Cardiac fibroblast (primary cell): ENCODE data around the gene VEZT.

Experiments used
- DNase-seq, 2 donors: peaks; one replicate each; pipeline versions ENCODE4 v3.0.0 to v3.0.0-alpha.2; 2010; ENCODE audit warnings: low read depth in 2 of 2
- H3K4me3 ChIP-seq, 2 donors: replicated peaks in 1 of 2; 1 replicate in 1 of 2; 2 replicates in 1 of 2; pipeline ENCODE4 v1.5.1; 2011; ENCODE audit warnings: low read depth in 2 of 2, low read length in 2 of 2, mild to moderate bottlenecking in 2 of 2, moderate library complexity in 1 of 2
- TF ChIP-seq, protein P1 (sequence below): IDR thresholded peaks from one replicate; pipeline ENCODE4 v1.5.1; 2011; ENCODE audit warnings: low read depth, mild to moderate bottlenecking, low read length, inconsistent platforms

The VEZT gene

DNA sequence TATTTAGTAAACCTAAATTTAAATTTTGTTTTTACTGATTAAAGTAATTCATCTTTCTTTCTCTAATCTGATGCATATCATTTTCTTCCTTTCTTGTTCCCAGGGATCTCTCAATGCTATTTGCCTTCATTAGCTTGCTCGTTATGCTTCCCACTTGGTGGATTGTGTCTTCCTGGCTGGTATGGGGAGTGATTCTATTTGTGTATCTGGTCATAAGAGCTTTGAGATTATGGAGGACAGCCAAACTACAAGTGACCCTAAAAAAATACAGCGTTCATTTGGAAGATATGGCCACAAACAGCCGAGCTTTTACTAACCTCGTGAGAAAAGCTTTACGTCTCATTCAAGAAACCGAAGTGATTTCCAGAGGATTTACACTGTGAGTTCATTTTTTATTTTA is 48.6 kb downstream of the VEZT start:
- TF ChIP-seq, protein P1, sequence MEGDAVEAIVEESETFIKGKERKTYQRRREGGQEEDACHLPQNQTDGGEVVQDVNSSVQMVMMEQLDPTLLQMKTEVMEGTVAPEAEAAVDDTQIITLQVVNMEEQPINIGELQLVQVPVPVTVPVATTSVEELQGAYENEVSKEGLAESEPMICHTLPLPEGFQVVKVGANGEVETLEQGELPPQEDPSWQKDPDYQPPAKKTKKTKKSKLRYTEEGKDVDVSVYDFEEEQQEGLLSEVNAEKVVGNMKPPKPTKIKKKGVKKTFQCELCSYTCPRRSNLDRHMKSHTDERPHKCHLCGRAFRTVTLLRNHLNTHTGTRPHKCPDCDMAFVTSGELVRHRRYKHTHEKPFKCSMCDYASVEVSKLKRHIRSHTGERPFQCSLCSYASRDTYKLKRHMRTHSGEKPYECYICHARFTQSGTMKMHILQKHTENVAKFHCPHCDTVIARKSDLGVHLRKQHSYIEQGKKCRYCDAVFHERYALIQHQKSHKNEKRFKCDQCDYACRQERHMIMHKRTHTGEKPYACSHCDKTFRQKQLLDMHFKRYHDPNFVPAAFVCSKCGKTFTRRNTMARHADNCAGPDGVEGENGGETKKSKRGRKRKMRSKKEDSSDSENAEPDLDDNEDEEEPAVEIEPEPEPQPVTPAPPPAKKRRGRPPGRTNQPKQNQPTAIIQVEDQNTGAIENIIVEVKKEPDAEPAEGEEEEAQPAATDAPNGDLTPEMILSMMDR: no peak
- no peak overlapping the region for H3K4me3 ChIP-seq
- no peak for DNase-seq

DNA sequence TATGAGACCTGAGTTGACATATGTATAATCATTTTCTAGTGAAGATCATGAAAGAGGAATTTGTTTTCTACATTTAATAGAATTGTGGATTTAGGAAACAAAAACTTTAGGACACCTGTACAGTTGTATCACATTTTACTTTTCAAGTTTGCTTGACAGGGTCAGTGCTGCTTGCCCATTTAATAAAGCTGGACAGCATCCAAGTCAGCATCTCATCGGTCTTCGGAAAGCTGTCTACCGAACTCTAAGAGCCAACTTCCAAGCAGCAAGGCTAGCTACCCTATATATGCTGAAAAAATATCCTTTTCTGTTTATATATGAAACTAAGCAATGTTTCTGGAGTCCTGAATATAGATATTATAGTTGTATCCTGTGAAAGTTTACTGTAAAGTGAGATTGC is 52.3 kb downstream of the VEZT start:
- TF ChIP-seq, protein P1: no peak
- H3K4me3 ChIP-seq: no peak overlapping the region
- DNase-seq: no peak

DNA sequence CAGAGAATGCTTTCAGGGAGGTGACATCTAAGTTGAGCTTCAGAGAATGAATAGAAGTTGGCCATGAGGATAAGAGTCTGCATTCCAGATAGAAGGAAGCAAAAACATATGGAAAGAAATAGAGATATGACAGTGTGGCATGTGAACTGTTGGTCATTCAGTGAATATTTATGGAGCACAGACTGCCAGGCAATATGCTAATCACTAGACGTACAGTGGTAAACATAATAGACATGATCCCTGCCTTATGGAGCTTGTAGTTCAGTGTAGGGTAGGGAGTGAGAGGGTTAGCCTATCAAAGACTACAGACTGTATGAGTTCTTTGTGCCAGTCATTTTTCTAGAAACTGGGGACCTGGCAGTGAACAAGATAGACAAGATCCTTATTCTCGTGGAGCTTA is 53.9 kb downstream of the VEZT start:
- no peak overlapping the region for H3K4me3 ChIP-seq
- no peak for DNase-seq
- TF ChIP-seq, protein P1: no peak

DNA sequence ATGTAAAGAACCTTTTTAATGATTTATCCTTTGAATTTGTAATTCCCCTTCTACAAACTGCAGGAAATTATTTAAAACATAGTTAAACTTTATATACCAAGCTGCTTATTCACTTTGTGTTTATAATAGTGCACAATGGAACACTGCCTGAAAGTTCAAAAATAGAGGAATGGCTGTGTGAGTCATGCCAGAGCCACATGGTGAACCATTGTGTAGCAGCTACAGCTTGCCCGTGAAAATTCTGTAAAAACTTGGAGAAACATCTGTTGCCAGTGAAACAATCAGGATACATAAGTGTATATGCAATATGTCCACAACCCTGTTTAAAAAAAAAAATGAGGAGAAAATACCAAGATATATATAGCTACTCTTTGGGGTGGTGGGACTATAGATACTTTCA is 59.5 kb downstream of the VEZT start:
- no peak overlapping the region for H3K4me3 ChIP-seq
- TF ChIP-seq, protein P1: no peak
- peak; percentile 70 to 84 for DNase-seq

DNA sequence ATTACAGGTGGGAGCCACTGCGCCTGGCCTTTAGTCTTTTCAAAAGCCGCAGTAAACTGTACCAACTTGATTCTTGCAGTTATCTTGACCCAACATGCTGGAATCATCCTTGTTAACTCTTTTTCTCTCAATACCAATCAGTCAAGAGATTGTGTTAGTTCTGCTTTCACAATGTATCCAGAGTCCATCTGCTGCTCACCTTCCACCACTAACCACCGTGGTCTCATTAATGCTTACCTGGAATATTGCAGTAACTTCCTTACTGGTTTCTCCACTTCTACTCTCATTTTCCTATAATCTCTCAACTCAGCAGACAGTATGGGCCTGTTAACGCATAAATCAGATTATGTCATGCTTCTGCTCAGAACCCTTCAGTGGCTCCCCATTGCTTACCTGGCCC is 62.2 kb downstream of the VEZT start:
- DNase-seq: no peak
- TF ChIP-seq, protein P1: no peak
- H3K4me3 ChIP-seq: no peak overlapping the region

DNA sequence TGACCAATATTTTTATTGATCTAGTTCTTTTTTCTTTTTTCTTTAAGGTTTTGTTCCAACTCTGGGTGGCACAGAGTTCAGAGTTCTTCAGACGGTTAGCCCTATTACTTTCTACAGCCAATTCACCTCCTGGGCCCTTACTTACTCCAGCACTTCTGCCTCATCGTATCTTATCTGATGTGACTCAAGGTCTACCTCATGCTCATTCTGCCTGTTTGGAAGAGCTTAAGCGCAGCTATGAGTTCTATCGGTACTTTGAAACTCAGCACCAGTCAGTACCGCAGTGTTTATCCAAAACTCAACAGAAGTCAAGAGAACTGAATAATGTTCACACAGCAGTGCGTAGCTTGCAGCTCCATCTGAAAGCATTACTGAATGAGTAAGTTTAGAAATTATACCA is 64.7 kb downstream of the VEZT start:
- no peak overlapping the region for H3K4me3 ChIP-seq
- peak in 1 of 2 donors; percentile 28 for DNase-seq
- TF ChIP-seq, protein P1: no peak

DNA sequence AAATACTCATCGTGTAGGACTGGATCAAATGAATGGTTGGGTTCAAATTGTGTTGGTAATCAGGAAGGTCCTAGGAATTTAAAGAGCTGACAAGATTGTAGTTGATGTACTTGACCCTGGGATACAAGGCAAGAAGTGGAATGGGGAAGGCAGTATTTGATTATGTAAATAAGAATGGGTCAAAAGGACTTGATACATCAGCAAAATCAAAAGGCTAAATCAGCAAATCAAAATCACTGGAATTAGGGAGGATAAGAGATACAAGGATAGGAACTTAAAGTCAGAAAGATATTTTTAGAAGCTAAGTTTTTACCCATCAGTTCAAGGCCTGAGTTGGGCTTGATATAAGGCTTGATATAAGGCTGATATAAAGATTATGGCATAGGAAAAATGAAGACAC is 65.8 kb downstream of the VEZT start:
- H3K4me3 ChIP-seq: no peak overlapping the region
- DNase-seq: no peak
- TF ChIP-seq, protein P1: no peak
